Measurements from ENCODE around the gene PCDHA8. TPM values are rescaled to one million over a fixed set of nuclear protein-coding genes. Genes with fewer than 3 reads are reported as not detected.

The PCDHA8 gene
- total and polyA plus RNA-seq, 2 of the 8 experiments (the other 6 are each of a cell fraction or from before 2014, with no cell fraction given), result 0.14 to 0.52 TPM

- no peaks in the 10 kb centered on the region for H4K20me1 ChIP-seq (replicated peaks in 1 of 2; ENCODE audit: control insufficient read depth in 1 of 2, insufficient read depth in 2 of 2, low read length in 2 of 2)
- no peak overlapping the region for H3K9ac ChIP-seq (replicated peaks in 1 of 4; ENCODE audit: extremely low read depth in 1 of 4, low read depth in 3 of 4, low read length in 3 of 4)
- H3K36me3 ChIP-seq (ENCODE audit: control insufficient read depth in 2 of 4, insufficient read depth in 4 of 4, low read length in 3 of 4), result peaks cover 0 to 15% (median 3%) of the 10 kb centered on the region in 4 experiments; a peak in 3 of 8 replicates
- no peak overlapping the region for H3K56ac ChIP-seq (replicated peaks; ENCODE audit: insufficient read length, low read depth, low read length)
- no peak overlapping the region for H2BK20ac ChIP-seq (ENCODE audit: low read length)
- H3K18ac ChIP-seq (ENCODE audit: extremely low read depth, low read length), result no peak overlapping the region
- no peak overlapping the region for H4K91ac ChIP-seq (replicated peaks; ENCODE audit: insufficient read length, low read length)
- H3K79me2 ChIP-seq (ENCODE audit: control insufficient read depth in 1 of 2, insufficient read depth in 2 of 2, low read length in 2 of 2), result no peaks in the 10 kb centered on the region
- TF ChIP-seq MAX (IDR thresholded peaks at IDR 0.05) (no peak), KDM5A (IDR thresholded peaks at IDR 0.05; ENCODE audit: low read length) (no peak), BRCA1 (IDR thresholded peaks at IDR 0.05; ENCODE audit: low read depth, low read length) (no peak), RAD21 (IDR thresholded peaks at IDR 0.05 in 1 of 2, conservative IDR thresholded peaks at IDR 0.05 in 1 of 2; ENCODE audit: low read depth in 2 of 2, low read length in 2 of 2) (no peak), CREB1 (IDR thresholded peaks at IDR 0.05) (no peak), YY1 (IDR thresholded peaks at IDR 0.05; ENCODE audit: low read depth, low read length) (no peak), EP300 (IDR thresholded peaks at IDR 0.05; ENCODE audit: borderline replicate concordance in 1 of 2, low read depth in 2 of 2, low read length in 2 of 2) (no peak), TBP (IDR thresholded peaks at IDR 0.05; ENCODE audit: low read depth, low read length) (no peak), GTF2F1 (IDR thresholded peaks at IDR 0.05; ENCODE audit: borderline replicate concordance, low read depth, low read length) (no peak)
- TF ChIP-seq, protein P1, sequence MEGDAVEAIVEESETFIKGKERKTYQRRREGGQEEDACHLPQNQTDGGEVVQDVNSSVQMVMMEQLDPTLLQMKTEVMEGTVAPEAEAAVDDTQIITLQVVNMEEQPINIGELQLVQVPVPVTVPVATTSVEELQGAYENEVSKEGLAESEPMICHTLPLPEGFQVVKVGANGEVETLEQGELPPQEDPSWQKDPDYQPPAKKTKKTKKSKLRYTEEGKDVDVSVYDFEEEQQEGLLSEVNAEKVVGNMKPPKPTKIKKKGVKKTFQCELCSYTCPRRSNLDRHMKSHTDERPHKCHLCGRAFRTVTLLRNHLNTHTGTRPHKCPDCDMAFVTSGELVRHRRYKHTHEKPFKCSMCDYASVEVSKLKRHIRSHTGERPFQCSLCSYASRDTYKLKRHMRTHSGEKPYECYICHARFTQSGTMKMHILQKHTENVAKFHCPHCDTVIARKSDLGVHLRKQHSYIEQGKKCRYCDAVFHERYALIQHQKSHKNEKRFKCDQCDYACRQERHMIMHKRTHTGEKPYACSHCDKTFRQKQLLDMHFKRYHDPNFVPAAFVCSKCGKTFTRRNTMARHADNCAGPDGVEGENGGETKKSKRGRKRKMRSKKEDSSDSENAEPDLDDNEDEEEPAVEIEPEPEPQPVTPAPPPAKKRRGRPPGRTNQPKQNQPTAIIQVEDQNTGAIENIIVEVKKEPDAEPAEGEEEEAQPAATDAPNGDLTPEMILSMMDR (IDR thresholded peaks at IDR 0.05; ENCODE audit: control extremely low read depth in 1 of 3, insufficient read depth in 1 of 3, low read depth in 1 of 3, low read length in 3 of 3), result no peak
- H2BK12ac ChIP-seq (ENCODE audit: low read depth, low read length), result no peak overlapping the region
- ChIA-PET POLR2A (ENCODE audit: partially characterized antibody) (no interaction called here), CTCF (ENCODE audit: partially characterized antibody) (interaction anchor here (0.9 to 3.4 kb wide), 4 partner anchors 11 to 34 kb away, joined by 3 to 23 read pairs (median 4); partner anchors contain the start of genes PCDHA11 and PCDHA6)
- DNase-seq (ENCODE audit: low read depth in 1 of 2, low spot score in 2 of 2), result no peak
- H2BK5ac ChIP-seq (ENCODE audit: low read depth, low read length), result no peak overlapping the region
- H3K4me1 ChIP-seq (replicated peaks in 1 of 4; ENCODE audit: control insufficient read depth in 3 of 4, insufficient read depth in 4 of 4, low read length in 3 of 4), result no peaks in the 10 kb centered on the region
- H3K79me1 ChIP-seq (ENCODE audit: low read depth, low read length), result no peaks in the 10 kb centered on the region
- no peak overlapping the region for H3K23ac ChIP-seq (ENCODE audit: insufficient read length)
- no peak overlapping the region for H3K27ac ChIP-seq (ENCODE audit: low read depth, low read length)
- no peak overlapping the region for H3K14ac ChIP-seq (ENCODE audit: insufficient read length)
- H3K4me3 ChIP-seq (ENCODE audit: extremely low read depth in 1 of 4, insufficient read depth in 2 of 4, low read depth in 3 of 4, low read length in 4 of 4), result no peak overlapping the region
- no CpG with 5 or more reads among the region's 22 CpGs for WGBS, 2 experiments (ENCODE audit: extremely low coverage in 1 of 2, insufficient coverage in 1 of 2, insufficient read length in 1 of 2, insufficient replicate concordance in 2 of 2, low coverage in 1 of 2, low lambda C conversion rate in 2 of 2, missing lambda C conversion rate in 1 of 2)
- H4K8ac ChIP-seq (ENCODE audit: extremely low read depth, insufficient read depth, low read length), result no peak overlapping the region; the same call in 1 of the 2 replicates
- H3K9me3 ChIP-seq (ENCODE audit: insufficient read depth in 2 of 2, low read depth in 1 of 2, low read length in 1 of 2), result peaks cover 6 to 22% of the 10 kb centered on the region in 2 experiments; a peak in 3 of 4 replicates
- no peak overlapping the region for H4K5ac ChIP-seq (ENCODE audit: insufficient read length, low read depth, low read length)
- no peaks in the 10 kb centered on the region for H3K27me3 ChIP-seq (replicated peaks in 1 of 4; ENCODE audit: control insufficient read depth in 3 of 4, extremely low read depth in 1 of 4, insufficient read depth in 3 of 4, low read length in 3 of 4)
- H2BK120ac ChIP-seq (replicated peaks; ENCODE audit: low read depth, low read length), result no peak overlapping the region
- H2AK5ac ChIP-seq (ENCODE audit: low read depth, low read length), result no peak overlapping the region
- no peak overlapping the region for H3K4ac ChIP-seq (replicated peaks; ENCODE audit: insufficient read length, low read depth, low read length)
- H3K4me2 ChIP-seq (ENCODE audit: insufficient read depth in 1 of 2, low read depth in 2 of 2, low read length in 2 of 2), result 0 out of 4 replicates have a peak overlapping the region, but pooled peaks of 1 of the 2 experiments have one; percentile 13
- H3K23me2 ChIP-seq (ENCODE audit: low read depth, low read length), result no peaks in the 10 kb centered on the region
- FAIRE-seq, result no peak
- no peak overlapping the region for H2BK15ac ChIP-seq (ENCODE audit: low read length)
- H2AFZ ChIP-seq (ENCODE audit: low read length), result no peak overlapping the region
Measured at GRCh38 chr5:140857987-140858240, 16.9 kb downstream of the PCDHA8 start.
